GM12875 (cell line): ENCODE measurements around the gene ELAVL3.

Experiments used
- H3K4me3 ChIP-seq: one replicate; pipeline ENCODE4 v1.5.1; 2011; ENCODE audit warnings: low read depth, low read length, control low read depth
- TF ChIP-seq, protein P1 (sequence below): IDR thresholded peaks from 2 replicates; pipeline ENCODE4 v1.5.1; 2011; ENCODE audit warnings: low read depth, mild to moderate bottlenecking, control low read depth, inconsistent platforms, low read length, moderate library complexity, borderline replicate concordance; ENCODE audit not compliant: insufficient read depth

Gene ELAVL3

DNA sequence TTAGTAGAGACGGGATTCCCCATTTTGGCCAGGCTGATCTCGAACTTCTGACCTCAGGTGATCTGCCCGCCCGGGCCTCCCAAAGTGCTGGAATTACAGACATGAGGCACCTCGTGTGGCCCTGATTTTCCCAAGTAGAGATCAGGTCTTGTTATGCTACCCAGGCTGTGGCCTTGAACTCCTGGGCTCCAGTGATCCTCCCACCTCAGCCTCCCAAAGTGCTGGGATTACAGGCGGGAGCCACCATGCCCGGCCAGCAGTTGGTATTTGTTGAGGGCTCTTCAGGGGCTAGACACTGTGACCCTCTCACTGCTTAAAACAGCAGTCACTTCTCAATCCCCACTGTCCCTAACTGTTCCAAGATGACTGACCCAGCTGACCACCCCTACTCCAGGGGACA, 8.5 kb upstream of the ELAVL3 start:
- no peak overlapping the region for H3K4me3 ChIP-seq

DNA sequence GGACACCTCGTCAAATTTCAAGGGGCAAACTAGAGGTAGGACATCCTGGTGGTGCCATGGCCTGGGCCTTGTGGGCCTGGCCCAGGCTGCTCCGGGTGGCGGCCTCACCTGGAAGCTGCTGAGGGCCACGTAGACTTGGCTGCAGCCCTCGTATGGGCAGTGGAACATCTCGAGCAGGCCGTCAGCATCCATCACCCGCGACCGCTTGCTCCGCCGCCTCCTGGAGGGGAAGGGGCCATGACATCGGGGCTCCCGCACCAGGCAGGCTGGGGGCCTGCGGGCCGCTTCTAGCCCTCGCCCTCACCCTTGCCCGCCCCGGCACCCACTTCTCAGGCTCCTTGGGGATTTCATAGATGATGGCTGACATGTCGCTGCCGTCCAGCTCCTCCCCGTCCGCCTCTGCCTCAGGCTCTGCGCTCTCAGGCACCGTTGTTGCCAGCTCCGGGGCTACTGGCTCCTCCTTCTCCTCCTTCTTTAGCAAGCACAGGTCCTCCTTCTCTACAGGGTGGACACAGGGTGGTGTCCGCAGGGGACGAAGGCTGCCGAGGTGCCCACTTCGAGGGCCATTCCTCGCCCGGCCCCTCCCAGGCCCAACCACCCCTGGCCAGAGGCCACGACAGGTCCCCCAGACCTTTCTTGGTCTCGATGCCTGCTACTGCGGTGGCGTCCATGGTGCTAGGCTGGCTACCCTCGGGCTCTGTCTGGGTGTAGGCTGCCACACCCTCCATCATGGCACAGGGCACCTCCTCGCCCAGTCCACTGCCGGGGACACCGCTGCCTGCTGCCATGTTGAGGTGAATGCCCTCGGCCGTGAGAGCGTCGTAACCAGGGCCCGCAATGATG, 6.0 kb upstream of the ELAVL3 start:
- TF ChIP-seq, protein P1, sequence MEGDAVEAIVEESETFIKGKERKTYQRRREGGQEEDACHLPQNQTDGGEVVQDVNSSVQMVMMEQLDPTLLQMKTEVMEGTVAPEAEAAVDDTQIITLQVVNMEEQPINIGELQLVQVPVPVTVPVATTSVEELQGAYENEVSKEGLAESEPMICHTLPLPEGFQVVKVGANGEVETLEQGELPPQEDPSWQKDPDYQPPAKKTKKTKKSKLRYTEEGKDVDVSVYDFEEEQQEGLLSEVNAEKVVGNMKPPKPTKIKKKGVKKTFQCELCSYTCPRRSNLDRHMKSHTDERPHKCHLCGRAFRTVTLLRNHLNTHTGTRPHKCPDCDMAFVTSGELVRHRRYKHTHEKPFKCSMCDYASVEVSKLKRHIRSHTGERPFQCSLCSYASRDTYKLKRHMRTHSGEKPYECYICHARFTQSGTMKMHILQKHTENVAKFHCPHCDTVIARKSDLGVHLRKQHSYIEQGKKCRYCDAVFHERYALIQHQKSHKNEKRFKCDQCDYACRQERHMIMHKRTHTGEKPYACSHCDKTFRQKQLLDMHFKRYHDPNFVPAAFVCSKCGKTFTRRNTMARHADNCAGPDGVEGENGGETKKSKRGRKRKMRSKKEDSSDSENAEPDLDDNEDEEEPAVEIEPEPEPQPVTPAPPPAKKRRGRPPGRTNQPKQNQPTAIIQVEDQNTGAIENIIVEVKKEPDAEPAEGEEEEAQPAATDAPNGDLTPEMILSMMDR: no peak
- no peak overlapping the region for H3K4me3 ChIP-seq

More for the DNA sequence above, 8.5 kb upstream of the ELAVL3 start:
- TF ChIP-seq, protein P1: no peak

DNA sequence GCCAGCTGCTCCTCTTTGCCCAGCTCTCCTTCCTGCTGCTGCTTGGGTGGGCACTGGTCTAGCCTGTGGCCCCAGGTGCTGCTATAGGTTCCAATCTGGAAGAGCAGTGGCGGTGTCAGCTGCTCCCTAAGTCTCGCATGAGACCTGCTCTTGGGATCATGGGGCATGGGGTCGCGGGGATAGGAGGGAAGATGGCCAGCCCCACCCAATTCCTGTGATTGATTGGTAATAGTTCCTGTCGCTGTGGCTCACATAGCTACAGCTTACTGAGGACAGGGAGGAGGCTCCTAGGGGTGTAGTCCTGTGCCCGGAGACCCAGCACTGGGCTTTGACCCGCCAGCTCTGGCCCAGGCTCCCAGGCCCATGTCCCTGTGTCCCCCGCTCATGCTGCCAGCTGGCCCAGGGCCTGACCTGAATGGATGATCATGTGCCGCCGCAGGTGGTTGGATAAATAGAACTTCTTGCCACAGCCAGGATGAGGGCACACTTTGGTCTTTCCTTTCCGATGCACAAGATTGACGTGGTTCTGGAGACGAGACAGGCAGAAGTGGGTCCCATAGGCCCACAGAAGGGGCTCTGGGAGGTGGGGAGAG, 4.5 kb upstream of the ELAVL3 start:
- no peak overlapping the region for H3K4me3 ChIP-seq
- TF ChIP-seq, protein P1: no peak

GRCh38 chr19:11483366-11484111, 2.7 kb upstream of the ELAVL3 start:
- TF ChIP-seq, protein P1: no peak
- H3K4me3 ChIP-seq: no peak overlapping the region

DNA sequence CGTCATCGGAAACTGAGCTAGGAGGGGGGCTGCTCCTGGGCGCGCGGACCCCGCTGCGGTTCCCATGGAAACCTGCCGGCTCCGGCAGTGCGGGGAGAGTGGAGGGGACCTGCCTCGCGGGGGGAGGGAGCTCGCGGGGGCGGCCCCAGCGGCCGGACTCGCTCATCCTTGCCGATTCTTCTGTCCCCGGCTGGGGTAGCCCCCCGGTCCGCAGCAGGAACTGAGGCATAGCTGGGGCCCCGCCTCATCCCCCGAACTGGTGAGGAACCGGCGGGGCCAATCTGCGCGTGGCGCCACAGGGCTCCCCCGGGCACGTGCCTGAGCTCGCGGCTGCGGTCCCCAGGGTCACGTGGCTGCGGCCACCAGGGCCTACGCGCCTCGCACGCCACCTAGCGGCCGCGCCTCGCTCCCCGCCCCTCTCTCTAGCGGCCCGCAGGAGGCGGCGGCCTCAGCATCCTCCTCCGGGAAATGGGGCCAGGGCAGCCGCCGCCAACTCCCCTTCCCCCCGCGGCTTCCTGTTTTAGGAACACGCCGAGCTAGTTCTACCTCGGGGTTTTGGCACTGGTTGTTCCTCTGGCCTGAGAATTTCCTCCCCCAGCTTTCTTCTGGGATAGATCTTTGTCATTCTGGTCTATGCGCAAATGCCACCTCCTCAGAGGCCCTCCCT, 1.7 kb upstream of the ELAVL3 start:
- TF ChIP-seq, protein P1: peak; percentile 98
- H3K4me3 ChIP-seq: peak overlapping the region; percentile 45

- TF ChIP-seq, protein P1: no peak
Measured at GRCh38 chr19:11481534-11482383, 913 bp upstream of the ELAVL3 start.

More at GRCh38 chr19:11481534-11482383, 913 bp upstream of the ELAVL3 start:
- peak overlapping the region; percentile 45 for H3K4me3 ChIP-seq
